Ecto neural progenitor cell (in vitro differentiated cells): ENCODE results near the gene A1BG.
"Not testable (repeated sequence)": the region's sequence is repeated elsewhere in the genome, so short reads cannot be mapped to it uniquely, and the experiment has no call there.

Experiments used
- DNase-seq: peaks from one replicate; pipeline ENCODE4 v3.0.0-alpha.2; 2018; ENCODE audit warnings: low spot score

Gene A1BG

DNA sequence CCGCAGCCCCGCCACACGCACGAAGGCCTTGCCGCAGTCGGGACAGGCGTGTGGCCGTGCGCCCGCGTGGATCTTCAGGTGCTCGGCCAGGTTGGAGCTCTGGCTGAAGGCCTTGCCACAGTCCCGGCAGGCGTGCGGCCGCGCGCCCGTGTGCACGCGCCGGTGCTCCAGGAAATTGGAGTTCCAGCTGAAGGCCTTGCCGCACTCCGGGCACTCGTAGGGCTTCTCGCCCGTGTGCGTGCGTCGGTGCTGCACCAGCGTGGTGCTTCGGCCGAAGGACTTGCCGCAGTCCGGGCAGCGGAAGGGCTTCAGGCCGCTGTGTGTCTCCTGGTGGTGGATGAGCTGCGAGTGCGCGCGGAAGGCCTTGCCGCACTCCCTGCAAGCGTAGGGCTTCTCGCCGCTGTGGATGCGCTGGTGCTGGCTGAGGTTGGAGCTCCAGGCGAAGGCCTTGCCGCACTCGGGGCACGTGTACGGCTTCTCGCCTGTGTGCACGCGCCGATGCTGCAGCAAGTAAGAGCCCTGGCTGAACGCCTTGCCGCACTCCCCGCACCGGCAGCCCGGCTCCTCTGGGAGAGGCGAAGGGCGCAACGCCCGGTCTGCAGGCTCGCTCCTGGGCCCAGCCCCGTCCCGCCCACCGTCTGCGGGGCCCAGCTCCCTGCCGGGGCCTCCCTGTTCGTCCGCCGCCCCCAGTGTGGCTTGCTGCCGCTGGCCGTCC is 3.6 kb upstream of the A1BG start:
- no peak for DNase-seq

DNA sequence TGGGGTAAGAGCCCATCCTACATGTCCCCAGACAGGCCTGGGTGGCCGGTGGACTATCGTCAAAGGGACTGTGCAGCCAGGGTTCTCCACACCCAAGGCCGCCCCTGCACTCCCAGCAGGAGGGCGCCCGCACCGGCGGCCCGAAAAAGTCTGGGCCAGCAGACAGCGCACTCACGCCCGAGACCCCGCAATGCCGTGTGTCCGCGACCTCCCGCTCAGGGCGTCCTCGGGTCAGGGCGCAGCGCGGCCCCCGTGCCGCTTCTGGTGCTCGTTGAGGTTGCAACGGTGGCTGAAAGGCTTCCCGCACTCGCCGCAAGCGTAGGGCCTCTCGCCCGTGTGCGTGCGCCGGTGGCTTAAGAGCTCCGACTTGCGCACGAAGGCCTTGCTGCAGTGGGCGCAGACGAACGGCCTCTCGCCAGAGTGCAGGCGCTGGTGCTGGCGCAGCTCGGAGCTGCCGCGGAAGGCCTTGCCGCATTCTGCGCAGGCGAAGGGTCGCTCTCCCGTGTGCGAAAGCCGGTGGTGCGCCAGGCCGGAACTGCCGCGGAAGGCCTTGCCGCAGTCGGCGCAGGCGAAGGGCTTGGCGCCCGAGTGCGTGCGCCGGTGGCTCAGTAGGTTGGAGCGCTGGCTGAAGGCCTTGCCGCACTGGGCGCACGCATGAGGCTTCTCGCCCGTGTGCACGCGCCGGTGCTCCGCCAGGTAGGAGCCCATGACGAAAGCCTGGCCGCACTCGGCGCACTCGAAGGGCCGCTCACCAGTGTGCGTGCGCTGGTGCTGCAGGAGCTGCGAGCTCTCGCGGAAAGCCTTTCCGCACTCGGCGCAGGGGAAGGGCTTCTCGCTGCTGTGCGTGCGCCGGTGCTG is 2.8 kb upstream of the A1BG start:
- no peak for DNase-seq

DNA sequence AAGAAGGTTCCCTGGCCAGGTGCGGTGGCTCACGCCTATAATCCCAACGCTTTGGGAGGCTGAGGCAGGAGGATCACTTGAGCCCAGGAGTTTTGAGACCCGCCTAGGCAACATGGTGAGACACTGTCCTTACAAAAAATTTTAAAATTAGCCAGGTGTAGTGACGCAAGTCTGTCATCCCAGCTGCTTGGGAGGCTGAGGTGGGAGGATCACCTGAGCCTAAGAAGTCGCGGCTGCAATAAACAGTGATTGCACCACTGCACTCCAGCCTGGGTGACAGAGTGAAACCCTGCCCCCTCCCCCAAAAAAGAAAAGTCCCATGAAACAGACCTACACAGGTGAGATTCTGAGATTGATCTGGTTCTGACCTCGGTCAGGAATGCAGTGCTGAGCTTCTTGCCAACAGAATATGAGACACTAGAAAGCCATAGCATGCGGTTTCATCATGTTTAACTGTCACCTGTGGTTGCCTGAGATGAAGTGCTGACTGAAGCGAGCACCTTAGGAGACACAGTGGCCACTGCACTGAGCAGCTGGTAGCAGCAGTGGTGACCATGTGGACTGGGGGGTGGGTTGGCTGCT is 2.0 kb upstream of the A1BG start:
- DNase-seq, result no peak

DNA sequence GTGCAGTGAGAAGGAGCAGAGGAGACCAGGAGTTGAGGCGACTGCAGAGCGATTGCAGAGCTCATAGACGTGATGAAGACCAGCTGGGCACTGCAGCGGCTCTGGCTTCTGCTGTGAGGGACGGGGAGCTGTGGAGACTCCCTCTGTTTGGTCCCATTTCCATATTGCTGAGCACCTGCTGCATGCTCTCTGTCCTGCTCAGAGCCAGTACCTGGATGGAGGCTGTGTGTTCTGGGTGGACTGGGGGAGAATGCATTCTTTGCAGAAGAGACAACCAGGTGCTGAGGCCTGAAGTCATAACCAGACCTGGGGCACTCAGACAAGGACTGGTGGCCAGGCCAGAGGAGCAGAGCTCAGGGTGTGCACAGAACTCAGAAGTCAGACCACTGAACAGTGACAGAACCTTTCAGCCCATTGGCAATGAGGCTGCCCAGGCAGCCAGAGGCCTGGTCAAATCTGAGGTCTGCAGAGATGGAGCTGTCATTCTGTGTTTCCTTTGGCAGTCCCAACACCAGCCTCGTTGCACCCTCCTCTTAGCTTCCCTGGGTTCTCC is 1.3 kb upstream of the A1BG start:
- no peak for DNase-seq

DNA sequence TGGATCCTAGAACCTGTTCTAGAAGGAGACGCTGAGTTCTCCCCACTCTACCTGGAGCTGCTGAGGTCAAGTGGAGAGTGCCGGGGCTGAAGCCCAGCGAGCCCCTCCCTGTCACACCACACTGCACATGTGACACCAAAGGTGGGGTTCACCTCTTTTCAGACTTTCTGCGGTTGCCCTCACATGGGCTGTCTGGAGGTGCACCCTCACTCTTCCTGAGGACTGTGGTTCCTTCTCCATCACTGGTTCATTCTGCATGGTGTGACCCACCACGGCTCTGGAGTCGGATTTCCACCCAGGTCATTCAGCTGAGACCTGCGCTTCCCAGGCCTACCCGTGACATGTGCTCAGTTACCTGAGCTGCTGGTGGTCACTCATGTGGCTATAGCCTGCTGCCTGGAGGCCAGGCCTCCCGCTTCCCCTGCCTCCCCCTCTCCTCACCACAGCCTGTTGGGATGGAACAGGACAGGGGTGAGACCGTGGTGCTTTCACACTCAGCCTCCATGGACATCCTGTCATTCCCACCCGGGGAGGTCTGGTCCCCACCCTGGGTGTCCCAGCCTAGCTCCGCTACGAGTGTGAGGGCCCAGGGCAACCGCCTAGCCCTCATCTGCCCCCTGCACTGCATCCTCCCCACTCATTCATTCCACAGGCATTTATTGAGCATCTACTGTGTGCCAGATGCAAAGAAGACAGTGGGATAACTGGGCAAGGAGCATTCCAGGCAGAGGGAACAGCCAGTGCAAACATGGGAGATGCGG is 605 bp upstream of the A1BG start:
- no peak for DNase-seq

DNA sequence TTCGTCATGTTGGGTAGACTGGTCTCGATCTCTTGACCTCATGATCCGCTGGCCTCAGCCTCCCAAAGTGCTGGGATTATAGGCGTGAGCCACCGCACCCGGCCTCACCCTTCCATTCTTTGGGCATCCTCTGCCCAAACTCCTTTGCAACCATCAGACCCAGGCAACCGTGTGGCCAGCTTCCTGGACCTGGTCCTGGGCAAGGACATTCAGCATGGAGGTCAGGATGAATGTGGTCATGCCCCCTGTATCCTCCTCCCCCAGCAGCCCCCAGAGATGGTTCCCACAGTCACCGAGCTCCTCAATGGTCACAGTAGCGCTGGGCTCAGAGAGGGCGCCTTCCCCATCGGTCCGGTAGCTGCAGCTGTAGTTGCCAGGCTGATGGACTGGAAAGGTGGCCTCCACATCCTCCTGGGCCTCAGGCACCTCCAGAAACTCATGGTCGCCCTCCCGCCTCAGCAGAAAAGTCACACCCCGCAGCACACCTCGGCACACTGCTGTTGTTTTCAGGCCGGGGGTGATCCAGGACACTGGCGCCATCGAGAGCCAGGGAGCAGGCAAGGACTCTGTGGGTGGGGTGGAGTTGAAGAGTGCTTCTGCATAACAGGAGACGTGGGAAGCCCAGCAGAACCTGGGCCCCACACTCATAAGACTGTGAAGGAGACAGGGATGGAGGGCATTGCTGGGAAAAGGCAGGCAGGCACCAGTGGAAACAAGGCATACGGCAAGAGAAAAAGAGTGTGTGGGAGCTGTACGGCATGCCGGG is 1.1 kb downstream of the A1BG start:
- no peak for DNase-seq

DNA sequence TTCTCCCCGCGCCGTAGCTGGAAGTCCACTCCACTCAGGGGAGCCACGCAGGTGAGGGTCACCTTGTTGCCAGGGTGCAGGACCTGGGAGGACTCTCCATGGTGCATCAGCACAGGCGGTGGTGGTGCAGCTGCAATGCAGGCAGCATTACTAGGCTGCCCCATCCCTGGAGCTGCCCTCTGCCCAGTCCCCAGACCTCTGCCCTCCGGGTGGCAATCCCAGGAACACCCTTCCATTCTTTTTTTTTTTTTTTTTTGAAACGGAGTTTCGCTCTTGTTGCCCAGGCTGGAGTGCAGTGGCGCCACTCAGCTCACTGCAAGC is 1.8 kb downstream of the A1BG start:
- DNase-seq, result no peak

DNA sequence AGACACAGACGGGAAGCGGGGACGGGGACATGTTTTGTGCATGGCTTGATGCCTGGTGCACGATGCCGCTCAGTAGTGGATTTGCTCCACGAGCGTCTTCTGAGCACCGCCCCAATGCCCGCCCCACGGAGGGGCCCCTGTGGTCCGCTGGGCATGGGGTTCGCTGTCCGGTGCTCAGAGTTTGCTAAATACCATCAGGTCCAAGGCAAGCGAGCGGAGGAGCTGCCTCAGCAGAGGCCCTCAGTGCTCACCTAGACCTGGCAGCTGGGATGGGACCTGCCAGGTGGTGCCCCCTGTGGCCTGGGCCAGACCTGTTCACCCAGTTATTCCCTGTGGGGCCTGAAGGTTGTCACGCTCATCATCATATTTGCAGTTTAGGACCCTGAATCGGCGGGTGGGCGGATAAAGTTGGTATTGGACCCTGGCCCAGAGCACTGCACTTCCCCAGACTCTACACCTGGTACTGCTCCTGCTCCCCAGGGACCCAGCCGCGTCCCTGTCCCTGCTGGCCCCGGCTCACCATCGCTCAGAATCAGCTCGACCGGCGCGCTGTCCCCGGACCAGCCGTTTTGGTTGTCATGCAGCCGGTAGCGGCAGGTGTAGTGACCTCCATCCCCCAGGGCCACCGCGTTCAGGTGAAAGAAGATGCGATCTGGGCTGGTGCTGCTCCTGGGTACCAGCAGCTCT is 2.3 kb downstream of the A1BG start:
- DNase-seq, result no peak

DNA sequence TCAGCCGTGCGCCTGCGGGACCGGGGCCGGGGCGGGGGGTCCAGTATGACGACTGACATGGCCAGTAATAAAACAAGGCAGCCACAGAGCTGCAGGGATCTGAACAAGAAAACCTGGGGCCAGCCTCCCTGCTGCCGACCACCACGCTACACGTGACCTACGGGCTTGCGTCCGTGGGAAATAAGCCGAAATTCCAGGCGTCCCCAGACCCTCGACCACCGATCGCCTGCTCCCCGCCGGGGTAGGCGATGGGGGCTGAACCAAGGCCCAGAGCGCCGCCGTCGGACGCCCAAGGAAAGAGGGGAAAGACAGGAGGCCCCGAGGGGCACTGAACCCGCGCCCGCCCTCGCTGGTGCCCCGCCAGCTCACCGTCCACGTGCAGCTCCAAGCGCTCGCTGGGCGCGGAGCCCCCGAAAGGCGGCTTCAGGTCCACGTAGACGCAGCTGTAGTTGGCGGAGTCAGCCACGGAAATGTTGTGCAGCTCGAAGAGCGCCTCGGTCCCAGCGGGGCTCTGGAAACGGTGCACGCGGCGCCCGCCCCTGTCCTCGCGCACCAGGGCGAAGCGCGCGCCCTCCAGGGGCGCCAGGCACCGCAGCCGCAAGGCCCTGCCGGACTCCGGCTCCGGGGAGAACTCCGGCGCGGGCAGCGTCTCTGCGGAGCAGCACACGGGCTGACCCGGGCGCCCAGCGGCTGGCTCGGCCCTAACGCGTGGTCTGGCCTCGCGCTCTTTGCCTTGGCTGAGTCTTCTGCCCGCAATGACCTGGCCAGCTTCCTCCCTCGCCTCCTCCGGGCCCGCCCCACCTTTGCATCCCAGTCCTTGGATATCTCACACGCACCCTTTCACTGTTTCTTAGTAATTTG is 3.1 kb downstream of the A1BG start:
- DNase-seq, result no peak

DNA sequence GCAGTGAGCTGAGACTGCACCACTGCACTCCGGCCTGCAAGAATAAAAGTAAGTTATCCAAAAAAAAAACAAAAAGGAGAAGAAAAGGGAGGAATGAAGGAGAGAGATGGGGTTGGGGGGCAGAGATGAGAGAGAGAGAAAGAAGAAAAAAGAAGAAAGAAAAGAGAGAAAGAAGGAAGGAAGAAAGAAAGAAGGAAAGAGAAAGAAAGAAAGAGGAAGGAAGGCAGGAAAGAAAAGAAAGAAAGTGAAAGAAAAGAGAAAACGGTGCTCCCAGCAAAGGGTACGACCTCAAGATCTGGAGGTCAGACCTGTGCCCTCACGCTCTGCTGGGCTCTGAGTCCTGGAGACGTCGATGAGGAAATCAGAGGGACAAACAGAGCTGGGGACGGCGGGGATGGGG is 3.7 kb downstream of the A1BG start:
- DNase-seq, result no peak

DNA sequence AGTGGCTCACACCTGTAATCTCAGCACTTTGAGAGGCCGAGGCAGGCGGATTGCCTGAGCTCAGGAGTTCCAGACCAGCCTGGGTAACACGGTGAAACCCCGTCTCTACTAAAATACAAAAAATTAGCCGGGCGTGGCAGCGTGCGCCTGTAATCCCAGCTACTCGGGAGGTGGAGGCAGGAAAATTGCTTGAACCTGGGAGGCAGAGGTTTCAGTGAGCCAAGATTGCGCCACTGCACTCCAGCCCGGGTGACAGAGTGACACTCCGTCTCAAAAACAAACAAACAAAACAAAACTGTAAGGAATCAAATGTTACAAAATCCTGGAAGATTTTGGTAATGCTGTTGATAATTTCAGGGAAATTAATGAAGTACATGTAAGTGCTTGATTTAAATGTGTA is 5.2 kb downstream of the A1BG start:
- DNase-seq, result not testable (repeated sequence)

DNA sequence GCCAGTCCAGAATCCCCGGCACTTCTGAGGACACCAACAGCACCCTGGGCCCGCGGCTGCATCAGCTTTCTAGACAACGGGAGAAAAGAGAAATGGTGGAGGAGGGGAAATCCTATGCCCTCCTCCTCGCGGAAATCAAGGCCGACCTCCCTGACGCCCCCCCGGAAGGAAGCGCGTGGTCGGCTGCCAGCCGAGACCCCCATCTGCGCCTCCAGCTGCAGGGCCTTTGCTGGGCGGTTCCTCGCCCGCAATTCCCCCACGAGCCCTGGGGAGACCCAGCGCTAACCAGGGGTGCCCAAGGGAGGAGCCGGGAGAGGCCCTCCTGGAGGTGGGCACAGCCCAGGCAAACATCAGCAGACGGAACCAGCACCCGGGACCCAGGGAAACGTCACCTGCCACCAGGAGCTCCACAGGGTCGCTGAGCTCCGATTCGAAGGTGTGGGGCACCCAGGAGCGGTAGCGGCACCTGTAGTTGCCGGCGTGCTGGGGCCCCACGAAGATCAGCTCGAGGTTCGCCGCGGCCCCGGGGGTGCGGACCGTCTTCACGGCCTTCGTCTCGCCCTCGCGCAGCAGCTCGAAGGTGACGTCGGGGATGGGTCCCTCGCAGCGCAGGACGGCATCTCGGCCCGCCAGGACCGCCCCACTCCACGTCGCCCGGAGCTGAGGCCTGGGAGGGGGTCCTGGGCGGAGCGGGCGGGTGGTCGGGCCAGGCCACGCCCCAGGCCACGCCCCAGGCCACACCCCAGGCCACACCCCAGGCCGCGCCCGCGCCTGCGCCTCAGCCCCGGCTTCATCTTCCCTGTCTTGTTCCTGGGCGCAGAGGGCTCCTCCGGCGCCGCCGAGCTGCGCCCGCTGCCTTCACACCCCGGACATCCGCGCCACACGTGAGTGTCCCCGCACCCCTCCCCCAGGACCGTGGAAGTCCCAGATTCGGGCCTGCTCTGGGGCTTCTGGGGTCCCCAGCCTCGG is 6.0 kb downstream of the A1BG start:
- peak; percentile 92 for DNase-seq

DNA sequence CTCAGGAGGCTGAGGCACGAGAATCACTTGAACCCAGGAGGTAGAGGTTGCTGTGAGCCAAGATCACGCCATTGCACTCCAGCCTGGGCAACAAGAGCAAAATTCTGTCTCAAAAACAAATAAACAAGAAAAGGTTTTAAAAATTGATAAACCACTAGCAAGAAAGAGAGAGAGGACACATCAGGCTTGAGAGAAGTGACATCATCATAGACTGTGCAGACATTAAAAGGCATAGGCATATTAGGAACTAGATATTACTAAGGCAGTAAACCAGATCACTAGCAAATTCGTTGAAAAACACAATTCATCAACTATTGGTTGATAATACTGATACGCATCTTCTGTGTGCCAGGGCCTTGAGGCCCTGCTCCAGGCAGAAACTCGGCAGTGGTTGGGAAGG is 7.7 kb downstream of the A1BG start:
- no peak for DNase-seq

DNA sequence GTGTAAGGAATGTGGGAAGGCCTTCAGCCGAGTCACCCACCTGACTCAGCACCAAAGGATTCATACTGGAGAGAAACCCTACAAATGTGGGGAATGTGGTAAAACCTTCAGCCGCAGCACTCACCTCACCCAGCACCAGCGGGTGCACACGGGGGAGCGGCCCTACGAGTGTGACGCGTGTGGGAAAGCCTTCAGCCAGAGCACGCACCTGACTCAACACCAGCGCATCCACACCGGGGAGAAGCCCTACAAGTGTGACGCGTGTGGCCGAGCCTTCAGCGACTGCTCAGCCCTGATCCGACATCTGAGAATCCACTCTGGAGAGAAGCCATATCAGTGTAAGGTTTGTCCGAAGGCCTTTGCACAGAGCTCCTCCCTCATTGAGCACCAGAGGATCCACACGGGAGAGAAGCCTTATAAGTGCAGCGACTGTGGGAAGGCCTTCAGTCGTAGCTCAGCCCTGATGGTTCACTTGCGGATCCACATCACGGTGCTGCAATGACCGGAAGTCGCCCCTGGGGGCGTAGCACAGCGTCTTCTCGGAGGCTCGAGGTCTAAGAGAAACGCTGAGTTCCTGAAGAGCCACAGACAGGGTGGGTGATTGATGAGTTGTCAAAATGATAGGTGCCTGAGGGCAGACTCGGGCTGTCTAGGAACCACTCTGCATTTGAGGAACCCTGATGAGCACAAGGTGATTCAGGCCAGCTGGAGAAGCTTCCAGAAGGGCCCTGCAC is 14.3 kb downstream of the A1BG start:
- DNase-seq, result no peak

DNA sequence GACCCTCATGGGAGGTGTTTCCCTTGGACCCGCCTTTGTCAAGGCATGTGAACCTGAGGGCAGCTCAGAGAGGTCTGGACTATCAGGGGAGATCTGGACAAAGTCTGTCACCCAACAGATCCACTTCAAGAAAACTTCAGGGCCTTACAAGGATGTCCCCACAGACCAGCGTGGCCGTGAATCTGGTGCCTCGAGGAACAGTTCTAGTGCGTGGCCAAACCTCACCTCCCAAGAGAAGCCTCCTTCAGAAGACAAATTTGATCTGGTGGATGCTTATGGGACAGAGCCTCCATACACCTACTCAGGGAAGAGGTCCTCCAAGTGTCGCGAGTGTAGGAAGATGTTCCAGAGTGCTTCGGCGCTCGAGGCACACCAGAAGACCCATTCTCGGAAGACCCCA is 15.0 kb downstream of the A1BG start:
- no peak for DNase-seq

DNA sequence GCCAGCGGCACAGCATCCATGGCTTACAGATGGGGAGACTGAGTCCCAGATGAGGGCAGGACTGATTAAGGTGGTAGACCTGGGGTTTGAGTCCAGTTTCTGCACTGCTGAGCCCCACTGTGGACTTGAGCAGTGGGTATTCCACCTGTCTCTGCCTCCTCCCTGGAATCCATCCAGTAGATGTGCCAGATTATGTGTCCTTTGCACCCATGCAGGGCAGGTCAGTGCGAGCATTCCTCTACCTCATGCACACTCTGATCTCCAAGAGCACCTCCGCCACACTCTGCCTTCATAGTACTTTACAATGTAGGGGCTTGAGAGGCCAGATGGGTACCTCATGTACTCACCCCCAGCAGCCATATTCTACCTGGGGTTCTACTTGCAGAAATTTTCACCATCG is 16.5 kb downstream of the A1BG start:
- DNase-seq, result no peak

DNA sequence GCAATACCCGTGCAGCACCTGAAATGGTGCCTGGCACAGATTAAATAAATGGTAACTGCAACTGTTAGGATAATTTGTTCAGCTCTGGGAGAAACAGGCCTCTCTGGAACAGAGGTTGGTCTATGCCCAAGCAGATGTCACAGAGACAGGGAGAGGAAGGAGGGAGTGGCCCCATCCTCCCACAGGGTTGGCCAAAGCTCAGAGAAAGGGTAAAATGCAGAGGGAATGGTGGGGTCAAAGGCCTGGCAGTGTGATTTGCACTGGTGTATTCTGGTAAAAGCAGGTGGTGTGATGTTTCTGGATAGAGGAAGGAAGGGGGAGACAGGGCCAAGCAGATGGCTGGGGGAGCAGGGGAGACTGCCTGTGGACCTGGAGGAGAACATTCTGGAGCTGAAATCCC is 17.1 kb downstream of the A1BG start:
- DNase-seq, result no peak

DNA sequence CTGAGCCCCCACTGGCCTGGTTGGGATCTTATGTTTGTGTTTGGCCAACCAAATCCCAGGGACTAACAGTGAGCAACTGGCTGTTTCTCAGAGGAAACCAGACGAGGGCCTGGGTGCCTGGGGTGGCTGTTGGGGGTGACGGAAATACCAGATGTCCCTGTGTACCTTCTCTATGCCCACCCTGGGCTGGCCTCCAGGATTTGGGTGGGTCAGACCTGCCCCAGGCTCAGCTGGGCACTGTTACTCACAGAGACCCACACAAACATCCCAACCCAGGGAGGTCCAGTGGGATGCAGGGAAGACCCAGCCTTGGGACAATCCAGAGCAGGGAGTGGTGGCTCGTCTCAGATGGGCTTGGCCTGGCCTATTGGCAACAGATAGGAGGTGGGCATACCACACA is 17.7 kb downstream of the A1BG start:
- DNase-seq, result no peak
